Psoas muscle (tissue), 8 donors: ENCODE measurements around the gene ARAP1. TPM values are rescaled to one million over a fixed set of nuclear protein-coding genes. Genes with fewer than 3 reads are reported as not detected.
A peak's percentile ranks its signal among the peaks of the same experiment; 100 is the strongest.

Experiments used
- ATAC-seq, 4 donors: fragments of 200-7000 bp; cut with Tn5 transposase; one replicate each; pipeline ENCODE4 v1.9.1; 2020; ENCODE audit warnings: moderate library complexity in 3 of 4, mild to moderate bottlenecking in 2 of 4
- DNase-seq, 2 donors: peaks; one replicate each; pipeline ENCODE4 v3.0.0-alpha.2; 2020
- H3K27ac ChIP-seq: fragments of 200-600 bp; one replicate; pipeline ENCODE4 v1.8.0; 2022
- H3K27me3 ChIP-seq, 3 donors: fragments of 200-600 bp in 1 of 3; one replicate each; pipeline versions ENCODE4 v1.6.1 to v1.8.0; 2013 to 2022; ENCODE audit warnings: low read length in 2 of 3, mild to moderate bottlenecking in 2 of 3, moderate library complexity in 1 of 3; ENCODE audit not compliant: insufficient read depth in 3 of 3
- H3K36me3 ChIP-seq, 2 donors: fragments of 200-600 bp in 1 of 2; one replicate each; pipeline versions ENCODE4 v1.6.1 to v1.8.0; 2013 to 2022; ENCODE audit warnings: low read depth in 1 of 2, mild to moderate bottlenecking in 1 of 2, moderate library complexity in 1 of 2; ENCODE audit not compliant: insufficient read depth in 1 of 2
- H3K4me1 ChIP-seq: fragments of 200-600 bp; one replicate; pipeline ENCODE4 v1.8.0; 2022
- H3K4me3 ChIP-seq: fragments of 200-600 bp; one replicate; pipeline ENCODE4 v1.8.0; 2022; ENCODE audit warnings: mild to moderate bottlenecking
- H3K9me3 ChIP-seq: fragments of 200-600 bp; one replicate; pipeline ENCODE4 v1.8.0; 2022
- WGBS, 3 donors: extraction: QIAGEN DNeasy Blood & Tissue Kit; methylation state at CpG; one replicate each; pipeline versions ENCODE4 v1.1.6 to v1.1.7; 2013; 5-methylcytosine and 5-hydroxymethylcytosine counted together
- intact Hi-C, 2 donors: fragments of 100-400 bp; cut with DNase I; formaldehyde crosslinking; loops; one replicate each; pipeline versions ENCODE4 v1.11.0 to v1.14.2; 2022
- polyA plus RNA-seq, 3 donors: library from polyadenylated mRNA; stranded (reverse); fragments of 200-250 nt; gene quantifications; one replicate each; pipeline ENCODE4 v1.2.3, GENCODE V29; 2013
- total RNA-seq, 4 donors: library from RNA; stranded (reverse); fragmentation: NEBNext Ultra II Directional in 2 of 4; extraction: Animal tissue kit (Norgen Biotek cat#: 25700) in 2 of 4; gene quantifications; one replicate each; pipeline versions ENCODE4 v1.2.1 to v1.2.4, GENCODE V29; 2021 to 2023
- TF ChIP-seq, protein P1 (sequence below): fragments of 200-600 bp; IDR thresholded peaks from one replicate; pipeline ENCODE4 v1.8.0; 2022; ENCODE audit warnings: antibody characterized with exemption
- donor health status: healthy with polysubstance abuse.
- donor health status: DM: no; HTN: no; CAD: no; lungs with moderate emphysema.
- donor health status: Bipolar disorder and iron deficiency.
- donor health status: healthy.
- donor health status: DM: yes; HTN: yes; CAD: no.
- donor health status: DM: no; HTN: no; CAD: no.
- donor health status: DM: no; HTN: no; CAD: no.
- donor health status: DM: yes; HTN: yes; CAD: no.

Gene ARAP1
- total and polyA plus RNA-seq, 7 donors, result 16.0 to 27.5 (median 18.6) TPM

DNA sequence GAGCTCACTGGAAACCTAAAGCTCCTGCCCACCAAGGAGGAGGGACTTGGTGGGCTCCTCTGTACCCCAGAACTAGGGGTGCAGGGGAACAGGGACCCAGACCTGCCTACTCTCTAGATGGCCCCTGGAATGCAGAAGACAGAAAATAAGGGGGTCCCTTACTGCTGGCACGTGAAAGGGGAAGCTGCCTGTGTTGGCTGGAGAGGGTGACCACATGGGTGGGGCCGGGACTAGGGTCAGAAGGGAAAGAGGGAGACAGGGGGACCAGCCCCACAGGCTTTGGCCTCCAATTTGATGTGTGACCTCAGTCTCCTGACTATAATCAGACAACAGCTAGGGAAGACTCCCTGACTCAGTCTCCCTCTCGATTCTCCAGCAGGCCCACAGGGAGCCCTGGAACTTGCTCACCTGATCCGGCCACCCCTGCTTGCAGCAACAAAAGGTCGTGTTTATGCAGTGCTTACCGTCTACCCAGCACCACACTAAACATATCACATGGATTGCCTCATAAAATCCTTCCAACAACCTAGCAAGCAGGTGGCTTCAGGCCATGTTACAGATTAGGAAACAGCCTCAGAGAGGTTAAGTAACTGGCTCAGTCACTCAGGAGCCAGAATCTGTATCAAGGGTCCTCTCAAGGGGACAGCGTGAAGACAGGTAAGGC is 10.2 kb downstream of the ARAP1 start:
- WGBS, 3 donors, result 65 to 67% (median 66%) methylated on average over 7 of the region's 7 CpGs
- intact Hi-C loops, result no loop called here
- no peaks in the 10 kb centered on the region for H3K9me3 ChIP-seq
- H3K4me3 ChIP-seq, result no peak overlapping the region
- DNase-seq (peak in 1 of 2 donors; percentile 43), ATAC-seq (peak; percentile 15 to 61 (median 50))
- no peaks in the 10 kb centered on the region for H3K27me3 ChIP-seq
- H3K27ac ChIP-seq, result peak overlapping the region; percentile 36
- H3K36me3 ChIP-seq, result no peaks in the 10 kb centered on the region
- H3K4me1 ChIP-seq, result peaks cover 10% of the 10 kb centered on the region
- TF ChIP-seq, protein P1, sequence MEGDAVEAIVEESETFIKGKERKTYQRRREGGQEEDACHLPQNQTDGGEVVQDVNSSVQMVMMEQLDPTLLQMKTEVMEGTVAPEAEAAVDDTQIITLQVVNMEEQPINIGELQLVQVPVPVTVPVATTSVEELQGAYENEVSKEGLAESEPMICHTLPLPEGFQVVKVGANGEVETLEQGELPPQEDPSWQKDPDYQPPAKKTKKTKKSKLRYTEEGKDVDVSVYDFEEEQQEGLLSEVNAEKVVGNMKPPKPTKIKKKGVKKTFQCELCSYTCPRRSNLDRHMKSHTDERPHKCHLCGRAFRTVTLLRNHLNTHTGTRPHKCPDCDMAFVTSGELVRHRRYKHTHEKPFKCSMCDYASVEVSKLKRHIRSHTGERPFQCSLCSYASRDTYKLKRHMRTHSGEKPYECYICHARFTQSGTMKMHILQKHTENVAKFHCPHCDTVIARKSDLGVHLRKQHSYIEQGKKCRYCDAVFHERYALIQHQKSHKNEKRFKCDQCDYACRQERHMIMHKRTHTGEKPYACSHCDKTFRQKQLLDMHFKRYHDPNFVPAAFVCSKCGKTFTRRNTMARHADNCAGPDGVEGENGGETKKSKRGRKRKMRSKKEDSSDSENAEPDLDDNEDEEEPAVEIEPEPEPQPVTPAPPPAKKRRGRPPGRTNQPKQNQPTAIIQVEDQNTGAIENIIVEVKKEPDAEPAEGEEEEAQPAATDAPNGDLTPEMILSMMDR, result no peak

DNA sequence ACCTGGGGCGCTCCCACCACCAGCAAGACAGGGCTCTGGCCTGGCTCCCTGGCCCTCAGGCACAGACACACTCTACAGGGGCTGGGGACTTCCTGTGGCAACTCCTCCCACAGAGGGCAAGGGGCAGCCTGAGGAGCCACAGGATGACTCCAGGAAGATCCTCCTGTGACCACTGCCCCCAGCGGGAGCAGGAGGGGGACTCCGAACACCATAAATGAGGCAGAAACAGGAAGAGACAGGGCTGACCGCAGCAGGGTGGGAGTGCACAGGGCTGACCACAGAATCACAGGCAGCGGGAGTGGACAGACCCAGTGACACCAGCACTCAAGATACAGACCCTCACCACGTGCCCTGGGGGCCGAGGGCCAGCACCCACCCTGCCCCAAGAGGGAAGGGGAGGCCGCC is 10.8 kb downstream of the ARAP1 start:
- H3K4me1 ChIP-seq, result peaks cover 10% of the 10 kb centered on the region
- H3K27me3 ChIP-seq, result no peaks in the 10 kb centered on the region
- DNase-seq (peak; percentile 42 to 63), ATAC-seq (peak in 1 of 4 donors; percentile 4)
- WGBS, 3 donors, result 75 to 81% (median 80%) methylated on average over 8 of the region's 8 CpGs
- no peaks in the 10 kb centered on the region for H3K9me3 ChIP-seq
- intact Hi-C loops, result no loop called here
- H3K36me3 ChIP-seq, result no peaks in the 10 kb centered on the region
- peak overlapping the region; percentile 36 for H3K27ac ChIP-seq
- TF ChIP-seq, protein P1, result no peak
- no peak overlapping the region for H3K4me3 ChIP-seq

DNA sequence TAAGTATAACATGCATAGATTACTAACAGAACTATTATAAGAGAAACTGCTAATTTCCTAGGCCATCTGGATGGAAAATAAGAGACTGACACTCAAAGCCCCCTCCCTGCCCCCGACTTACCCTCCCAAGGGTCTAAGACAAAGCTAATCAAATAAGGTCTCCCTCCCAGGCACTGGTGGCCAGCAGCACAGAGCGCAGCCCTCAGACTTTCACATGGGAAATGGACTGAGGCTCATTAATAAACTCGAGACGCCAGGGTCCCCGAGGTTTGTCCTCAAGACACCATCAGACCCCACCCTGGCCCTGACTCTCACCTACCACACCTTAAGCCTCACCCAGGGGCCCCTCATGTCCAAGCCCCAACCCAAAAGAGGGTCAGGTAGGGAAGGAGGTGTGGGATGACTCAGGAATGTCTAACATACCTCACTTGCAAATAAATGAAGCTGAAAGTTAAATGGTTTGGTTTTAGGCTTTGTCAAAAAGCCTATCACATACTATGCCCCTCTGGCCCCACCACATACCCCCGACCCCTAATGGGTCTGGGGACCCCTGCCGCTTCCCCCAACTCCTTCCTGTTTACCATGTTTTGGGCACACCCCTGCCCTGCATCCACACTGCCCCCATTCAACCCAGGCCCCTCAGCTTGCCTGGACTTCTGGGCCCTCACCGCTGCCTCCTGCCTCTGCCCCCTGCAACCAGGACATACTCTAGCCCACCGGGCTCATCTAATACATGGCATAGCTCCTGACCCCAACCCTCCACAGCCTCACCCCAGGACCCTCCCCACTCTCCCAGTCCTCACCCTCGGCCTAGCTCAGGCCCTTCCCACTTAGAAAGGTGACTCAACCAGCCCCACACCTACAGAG is 11.4 kb downstream of the ARAP1 start:
- no peaks in the 10 kb centered on the region for H3K27me3 ChIP-seq
- TF ChIP-seq, protein P1, result no peak
- 71 to 74% (median 73%) methylated on average over 10 of the region's 10 CpGs for WGBS, 3 donors
- no peak overlapping the region for H3K4me3 ChIP-seq
- no peaks in the 10 kb centered on the region for H3K9me3 ChIP-seq
- no peak for ATAC-seq
- H3K27ac ChIP-seq, result no peak overlapping the region
- peaks cover 10% of the 10 kb centered on the region for H3K4me1 ChIP-seq
- no peaks in the 10 kb centered on the region for H3K36me3 ChIP-seq
- intact Hi-C loops, result no loop called here
- peak in 1 of 2 donors; percentile 15 for DNase-seq

DNA sequence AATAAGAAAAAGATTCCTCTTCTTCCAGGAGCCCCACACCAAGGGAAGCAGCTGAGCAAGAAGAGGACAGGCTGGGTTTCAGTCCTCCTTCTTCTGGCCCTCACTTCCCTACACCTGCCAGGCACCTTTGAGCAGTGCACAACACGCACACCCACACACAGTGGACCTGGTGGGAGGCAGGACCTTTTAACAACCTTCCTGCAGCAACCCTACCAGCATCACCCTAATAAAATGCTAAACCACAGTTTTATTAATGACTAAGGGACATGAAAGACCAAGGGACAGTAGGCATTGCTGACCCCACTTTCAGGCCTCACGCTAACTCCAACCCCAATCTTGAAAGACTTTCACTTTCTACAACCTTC is 12.2 kb downstream of the ARAP1 start:
- peak in 1 of 2 donors; percentile 30 for DNase-seq
- no peaks in the 10 kb centered on the region for H3K9me3 ChIP-seq
- intact Hi-C loops, result no loop called here
- H3K27ac ChIP-seq, result no peak overlapping the region
- no peak overlapping the region for H3K4me3 ChIP-seq
- H3K36me3 ChIP-seq, result no peaks in the 10 kb centered on the region
- TF ChIP-seq, protein P1, result no peak
- WGBS, 3 donors, result 94 to 98% (median 96%) methylated on average over 2 of the region's 2 CpGs
- ATAC-seq, result no peak
- peaks cover 12% of the 10 kb centered on the region for H3K4me1 ChIP-seq
- H3K27me3 ChIP-seq, result no peaks in the 10 kb centered on the region
